Ishikawa (cell line): ENCODE measurements around the gene TUBB1.

Experiments used
- CEBPB ChIP-seq: IDR thresholded peaks from 2 replicates; pipeline ENCODE4 v1.6.1; 2012
- FOXM1 ChIP-seq: IDR thresholded peaks from 2 replicates; pipeline ENCODE4 v1.6.1; 2012; ENCODE audit warnings: low read depth, borderline replicate concordance
- NFIC ChIP-seq: IDR thresholded peaks from 2 replicates; pipeline ENCODE4 v1.6.1; 2012
- RAD21 ChIP-seq: IDR thresholded peaks from 2 replicates; pipeline ENCODE4 v1.6.1; 2012; ENCODE audit warnings: low read depth
- TAF1 ChIP-seq: IDR thresholded peaks from 2 replicates; pipeline ENCODE4 v1.6.1; 2012; ENCODE audit warnings: low read depth, mild to moderate bottlenecking
- TCF12 ChIP-seq: IDR thresholded peaks from 2 replicates; pipeline ENCODE4 v1.6.1; 2012; ENCODE audit warnings: low read depth
- YY1 ChIP-seq: IDR thresholded peaks from 2 replicates; pipeline ENCODE4 v1.6.1; 2012; ENCODE audit warnings: low read depth
- TF ChIP-seq, protein P1 (sequence below): IDR thresholded peaks from 2 replicates; pipeline ENCODE4 v1.6.1; 2012

DNA sequence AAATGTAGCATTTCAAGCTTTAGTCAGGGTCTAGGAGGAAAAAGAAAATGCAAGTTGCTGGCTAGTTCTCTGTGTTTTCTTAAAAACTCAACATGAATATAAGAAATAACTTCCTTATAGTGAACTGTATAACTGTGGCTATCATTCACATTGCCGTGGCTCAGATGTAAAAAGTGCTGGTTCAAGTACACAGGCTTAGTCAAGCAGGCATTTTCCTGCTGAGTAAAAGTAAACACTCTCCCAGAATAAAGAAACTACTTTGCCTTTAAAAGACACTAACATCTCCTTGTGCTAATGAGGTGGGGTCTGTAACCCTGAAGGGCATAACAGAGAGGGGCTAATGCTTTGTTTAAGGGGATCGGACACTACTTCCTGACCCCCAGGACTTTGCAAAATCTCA is 9.6 kb downstream of the TUBB1 start:
- TF ChIP-seq RAD21 (no peak), TCF12 (no peak), CEBPB (no peak), FOXM1 (no peak), TAF1 (no peak), NFIC (no peak), YY1 (no peak)
- TF ChIP-seq, protein P1, sequence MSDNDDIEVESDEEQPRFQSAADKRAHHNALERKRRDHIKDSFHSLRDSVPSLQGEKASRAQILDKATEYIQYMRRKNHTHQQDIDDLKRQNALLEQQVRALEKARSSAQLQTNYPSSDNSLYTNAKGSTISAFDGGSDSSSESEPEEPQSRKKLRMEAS = no peak
